Measurements from ENCODE around the gene GLIS1.

- no peak for TF ChIP-seq POLR2A (IDR thresholded peaks at IDR 0.05; ENCODE audit: borderline replicate concordance, extremely low read depth, insufficient read depth, insufficient read length)
- no peak for TF ChIP-seq CTCF (IDR thresholded peaks at IDR 0.05 in 2 of 3, conservative IDR thresholded peaks at IDR 0.05 in 1 of 3; ENCODE audit: borderline replicate concordance in 1 of 3, insufficient read depth in 1 of 3, low read depth in 2 of 3, low read length in 2 of 3)
- TF ChIP-seq EGR1 (IDR thresholded peaks at IDR 0.05; ENCODE audit: low read depth): no peak
- TF ChIP-seq EZH2 (IDR thresholded peaks at IDR 0.05): no peak
- TF ChIP-seq ZBTB33 (IDR thresholded peaks at IDR 0.05; ENCODE audit: extremely low read depth, insufficient replicate concordance, low read length): no peak
- no peak for TF ChIP-seq POLR2AphosphoS5 (IDR thresholded peaks at IDR 0.05; ENCODE audit: low read depth, low read length)
- no peak for TF ChIP-seq SP1 (IDR thresholded peaks at IDR 0.05; ENCODE audit: low read depth)
Measured at GRCh38 chr1:53755874-53756273, 16.9 kb upstream of the GLIS1 start.
